ENCODE data around the gene MARVELD3. TPM values are rescaled to one million over a fixed set of nuclear protein-coding genes. Genes with fewer than 3 reads are reported as not detected.

The MARVELD3 gene
- total and polyA plus RNA-seq, 2 of the 8 experiments (the other 6 are each of a cell fraction or from before 2014, with no cell fraction given): 18.0 to 34.8 TPM

GRCh38 chr16:71610936-71611871 is 14.8 kb upstream of the MARVELD3 start (continued):
- TF ChIP-seq CHD7 (IDR thresholded peaks at IDR 0.05; ENCODE audit: insufficient replicate concordance, low read length): no peak
- no peak for TF ChIP-seq KDM1A (IDR thresholded peaks at IDR 0.05; ENCODE audit: borderline replicate concordance, low read length)
- no peak for TF ChIP-seq CBX5 (IDR thresholded peaks at IDR 0.05; ENCODE audit: low read depth, low read length)
- no peak for TF ChIP-seq CTBP2 (IDR thresholded peaks at IDR 0.05; ENCODE audit: borderline replicate concordance, insufficient read depth, insufficient read length, low read length)
- no peak for TF ChIP-seq CREB1 (IDR thresholded peaks at IDR 0.05)
- no peak for TF ChIP-seq ATF2 (IDR thresholded peaks at IDR 0.05; ENCODE audit: low read length)
- TF ChIP-seq KDM4A (IDR thresholded peaks at IDR 0.05; ENCODE audit: low read depth, low read length, severe bottlenecking): no peak

All from H1 (cell line).